ENCODE results near the gene CRYBB3. TPM values are rescaled to one million over a fixed set of nuclear protein-coding genes. Genes with fewer than 3 reads are reported as not detected.
"Not testable (repeated sequence)": the region's sequence is repeated elsewhere in the genome, so short reads cannot be mapped to it uniquely, and the experiment has no call there.

The CRYBB3 gene
- total RNA-seq, 2 experiments from 2014 or later = 0.26 to 0.35 TPM

DNA sequence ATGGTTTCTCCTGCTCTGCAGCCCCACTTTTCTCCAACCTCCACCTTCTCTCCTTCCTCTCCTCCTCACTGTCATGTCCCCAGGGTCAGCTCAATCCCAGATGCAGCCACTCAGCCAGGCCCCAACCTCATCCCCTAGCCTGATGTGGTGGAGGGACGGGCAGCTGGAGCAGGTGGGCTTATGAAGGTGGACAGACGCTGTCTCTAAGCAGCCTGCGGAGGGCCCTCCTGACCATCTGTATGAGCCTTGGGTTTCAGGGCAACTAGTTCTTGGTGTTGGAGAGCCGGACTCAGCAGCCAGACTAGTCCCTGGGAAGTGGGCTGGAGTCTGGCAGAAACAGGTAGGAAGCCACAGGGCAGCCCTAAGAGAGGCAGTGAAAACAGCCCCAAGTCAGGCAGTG, 37.8 kb downstream of the CRYBB3 start:
- H3K4me1 Mint-ChIP-seq = peaks cover 4% of the 10 kb centered on the region
- H3K9me3 Mint-ChIP-seq = no peaks in the 10 kb centered on the region
- H3K27me3 Mint-ChIP-seq = peaks cover 54% of the 10 kb centered on the region
- no peak for DNase-seq
- no peaks in the 10 kb centered on the region for H3K36me3 Mint-ChIP-seq
- H3K27ac Mint-ChIP-seq = no peak overlapping the region
- H3K4me3 Mint-ChIP-seq = no peak overlapping the region

DNA sequence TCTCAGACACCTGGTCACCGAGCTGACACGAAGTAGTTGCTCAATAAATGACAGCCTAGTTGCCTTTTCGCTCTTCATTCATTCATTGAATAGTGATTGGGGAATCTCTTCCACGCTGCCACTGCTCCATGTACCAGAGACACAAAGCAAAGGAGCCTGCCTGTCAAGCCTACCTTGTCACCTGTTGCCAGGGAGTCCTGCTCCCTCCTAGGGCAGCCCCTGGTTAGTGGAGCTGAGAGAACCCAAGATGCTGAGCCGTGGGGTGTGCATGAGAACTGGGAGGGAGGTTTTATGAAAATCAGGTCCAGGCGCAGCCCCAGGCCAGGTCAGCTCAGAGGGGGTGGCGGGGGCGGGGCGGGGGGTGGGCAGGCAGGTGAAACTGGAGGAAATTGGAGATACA, 38.4 kb downstream of the CRYBB3 start:
- not testable (repeated sequence) for DNase-seq, H3K4me1 Mint-ChIP-seq, H3K36me3 Mint-ChIP-seq, H3K4me3 Mint-ChIP-seq, H3K9me3 Mint-ChIP-seq, H3K27ac Mint-ChIP-seq
- H3K27me3 Mint-ChIP-seq = peaks cover 48% of the 10 kb centered on the region

GRCh38 chr22:25255169-25255568, 55.5 kb downstream of the CRYBB3 start:
- H3K27ac Mint-ChIP-seq, H3K9me3 Mint-ChIP-seq, H3K4me1 Mint-ChIP-seq, H3K36me3 Mint-ChIP-seq, H3K4me3 Mint-ChIP-seq, DNase-seq, H3K27me3 Mint-ChIP-seq: not testable (repeated sequence)

Other genes with a start within 250 kb of the CRYBB3 start
- gene KIAA1671, start 247.1 kb upstream of the CRYBB3 start, total RNA-seq = 10 to 100 TPM; 11.0 to 11.3 TPM
- gene CRYBB2, start 19.8 kb downstream of the CRYBB3 start, total RNA-seq = not detected